ENCODE results near the gene MPZL1. TPM values are rescaled to one million over a fixed set of nuclear protein-coding genes. Genes with fewer than 3 reads are reported as not detected.
A peak's percentile ranks its signal among the peaks of the same experiment; 100 is the strongest.

The MPZL1 gene
- total and polyA plus RNA-seq, 2 donors (not counting 1 experiment from before 2014, with no cell fraction given): 81.4 to 158 TPM

DNA sequence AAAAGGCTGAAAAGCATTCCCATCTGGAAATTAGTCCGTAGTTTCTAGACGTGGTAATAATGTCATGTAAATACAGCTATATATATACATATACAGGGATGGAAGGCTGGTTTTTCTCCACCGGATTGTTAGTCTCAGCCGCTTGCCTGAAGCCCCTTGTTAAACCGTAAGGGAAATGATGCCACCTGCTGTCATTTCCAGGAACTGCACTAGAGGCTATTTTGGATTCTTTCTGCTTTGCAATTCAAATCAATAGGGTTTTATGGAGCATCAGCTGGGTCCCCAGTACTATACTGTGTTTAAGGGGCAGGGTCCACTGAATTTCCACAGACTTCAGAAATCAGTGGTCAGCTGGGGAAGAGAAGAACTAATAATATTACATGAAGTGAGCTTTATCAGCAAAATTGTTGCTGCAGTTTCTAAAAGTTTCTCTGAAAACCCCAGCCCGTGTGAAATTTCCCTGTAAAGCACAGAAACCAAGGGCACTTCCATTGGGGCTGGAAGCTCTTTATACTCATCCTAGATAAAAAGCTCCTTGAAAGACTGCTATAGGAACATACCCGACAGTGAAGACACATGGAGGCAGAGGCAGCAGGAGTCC is 33.8 kb upstream of the MPZL1 start:
- Histone ChIP-seq H3K79me2 (ENCODE audit: control insufficient read depth, insufficient read depth, low read length) (no peaks in the 10 kb centered on the region), H3K4me1 (ENCODE audit: control insufficient read depth, extremely low read depth, insufficient read depth, low read length) (peaks cover 3% of the 10 kb centered on the region), H2AFZ (ENCODE audit: low read length) (no peak overlapping the region), H3K36me3 (ENCODE audit: control insufficient read depth, insufficient read depth, low read length) (no peaks in the 10 kb centered on the region), H4K20me1 (ENCODE audit: control insufficient read depth, extremely low read depth, insufficient read depth, low read length) (no peaks in the 10 kb centered on the region), H3K4me2 (ENCODE audit: extremely low read depth, insufficient read depth, low read length) (no peak overlapping the region), H3K27me3 (ENCODE audit: control insufficient read depth, insufficient read depth, low read length) (no peaks in the 10 kb centered on the region), H3K9me3 (ENCODE audit: control insufficient read depth, insufficient read depth, low read depth, low read length) (no peaks in the 10 kb centered on the region), H3K4me3 (replicated peaks in 1 of 4; ENCODE audit: control extremely low read depth in 1 of 4, insufficient read depth in 1 of 4, low read depth in 3 of 4, low read length in 4 of 4) (no peak overlapping the region), H3K27ac (ENCODE audit: insufficient read depth, low read length) (no peak overlapping the region), H3K9ac (ENCODE audit: insufficient read depth, low read length) (no peak overlapping the region)
- DNase-seq (ENCODE audit: low read depth in 2 of 2): peak; percentile 58 to 86
- TF ChIP-seq EZH2 (IDR thresholded peaks at IDR 0.05; ENCODE audit: low read length, missing control alignments) (no peak), CTCF (conservative IDR thresholded peaks at IDR 0.05 in 1 of 2, IDR thresholded peaks at IDR 0.05 in 1 of 2; ENCODE audit: low read depth in 1 of 2, low read length in 2 of 2) (peak; percentile 96)

DNA sequence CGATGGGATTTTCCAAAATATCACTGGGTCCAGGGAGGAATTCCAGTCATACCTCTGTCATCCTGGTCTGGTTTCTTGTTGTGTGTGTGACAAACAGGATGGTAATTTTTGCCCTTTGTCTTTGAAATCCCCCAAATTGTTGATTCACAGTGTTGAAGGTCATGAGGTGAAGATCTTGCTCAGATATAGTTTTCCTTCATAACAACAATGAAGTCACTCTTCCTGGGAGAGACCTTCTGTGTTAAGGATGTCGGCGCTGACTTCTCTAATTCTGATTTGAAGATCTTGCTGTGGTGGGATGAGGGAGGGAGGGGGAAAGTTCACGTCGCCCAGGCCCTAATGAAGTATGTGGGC is 32.2 kb upstream of the MPZL1 start:
- DNase-seq (ENCODE audit: low read depth in 2 of 2): no peak
- no peak overlapping the region for H3K9ac ChIP-seq (ENCODE audit: insufficient read depth, low read length)
- no peaks in the 10 kb centered on the region for H3K79me2 ChIP-seq (ENCODE audit: control insufficient read depth, insufficient read depth, low read length)
- no peaks in the 10 kb centered on the region for H3K9me3 ChIP-seq (ENCODE audit: control insufficient read depth, insufficient read depth, low read depth, low read length)
- no peak overlapping the region for H3K4me2 ChIP-seq (ENCODE audit: extremely low read depth, insufficient read depth, low read length)
- no peak overlapping the region for H3K27ac ChIP-seq (ENCODE audit: insufficient read depth, low read length)
- no peak overlapping the region for H2AFZ ChIP-seq (ENCODE audit: low read length)
- H3K4me1 ChIP-seq (ENCODE audit: control insufficient read depth, extremely low read depth, insufficient read depth, low read length): no peaks in the 10 kb centered on the region
- no peaks in the 10 kb centered on the region for H3K36me3 ChIP-seq (ENCODE audit: control insufficient read depth, insufficient read depth, low read length)
- no peaks in the 10 kb centered on the region for H3K27me3 ChIP-seq (ENCODE audit: control insufficient read depth, insufficient read depth, low read length)
- H3K4me3 ChIP-seq (replicated peaks in 1 of 4; ENCODE audit: control extremely low read depth in 1 of 4, insufficient read depth in 1 of 4, low read depth in 3 of 4, low read length in 4 of 4): no peak overlapping the region
- TF ChIP-seq EZH2 (IDR thresholded peaks at IDR 0.05; ENCODE audit: low read length, missing control alignments) (no peak), CTCF (conservative IDR thresholded peaks at IDR 0.05 in 1 of 2, IDR thresholded peaks at IDR 0.05 in 1 of 2; ENCODE audit: low read depth in 1 of 2, low read length in 2 of 2) (no peak)
- no peaks in the 10 kb centered on the region for H4K20me1 ChIP-seq (ENCODE audit: control insufficient read depth, extremely low read depth, insufficient read depth, low read length)

- TF ChIP-seq CTCF (conservative IDR thresholded peaks at IDR 0.05 in 1 of 2, IDR thresholded peaks at IDR 0.05 in 1 of 2; ENCODE audit: low read depth in 1 of 2, low read length in 2 of 2) (no peak), EZH2 (IDR thresholded peaks at IDR 0.05; ENCODE audit: low read length, missing control alignments) (no peak)
These were observed 31.7 kb upstream of the MPZL1 start for GRCh38 chr1:167690053-167690452.

More at GRCh38 chr1:167690053-167690452, 31.7 kb upstream of the MPZL1 start:
- Histone ChIP-seq H3K27me3 (ENCODE audit: control insufficient read depth, insufficient read depth, low read length) (no peaks in the 10 kb centered on the region), H2AFZ (ENCODE audit: low read length) (no peak overlapping the region), H3K9me3 (ENCODE audit: control insufficient read depth, insufficient read depth, low read depth, low read length) (no peaks in the 10 kb centered on the region), H3K36me3 (ENCODE audit: control insufficient read depth, insufficient read depth, low read length) (no peaks in the 10 kb centered on the region), H3K4me1 (ENCODE audit: control insufficient read depth, extremely low read depth, insufficient read depth, low read length) (no peaks in the 10 kb centered on the region), H4K20me1 (ENCODE audit: control insufficient read depth, extremely low read depth, insufficient read depth, low read length) (no peaks in the 10 kb centered on the region), H3K4me3 (replicated peaks in 1 of 4; ENCODE audit: control extremely low read depth in 1 of 4, insufficient read depth in 1 of 4, low read depth in 3 of 4, low read length in 4 of 4) (no peak overlapping the region), H3K9ac (ENCODE audit: insufficient read depth, low read length) (no peak overlapping the region), H3K79me2 (ENCODE audit: control insufficient read depth, insufficient read depth, low read length) (no peaks in the 10 kb centered on the region), H3K4me2 (ENCODE audit: extremely low read depth, insufficient read depth, low read length) (no peak overlapping the region), H3K27ac (ENCODE audit: insufficient read depth, low read length) (no peak overlapping the region)
- no peak for DNase-seq (ENCODE audit: low read depth in 2 of 2)
